HCT116 (cell line): ENCODE results near the gene CHRM3. TPM values are rescaled to one million over a fixed set of nuclear protein-coding genes. Genes with fewer than 3 reads are reported as not detected.

ENCODE experiments used
- ATAC-seq: fragments of 200-7000 bp; cut with Tn5 transposase; 2 replicates; pipeline ENCODE4 v1.9.1; 2020; ENCODE audit warnings: mild to moderate bottlenecking, moderate library complexity
- BruUV-seq: library from RNA; stranded (reverse); fragments of 400-500 nt; replicated peaks from 2 replicates; lab custom pipeline; 2021; lab: Mats Ljungman, UMichigan
- CTCF ChIA-PET: fragments of 300-600 bp; sonication (Branson Sonifier 250); formaldehyde crosslinking; loops from one replicate; lab custom pipeline; 2021; ENCODE audit warnings: antibody characterized with exemption; lab: Charles Lee
- POLR2A ChIA-PET: fragments of 300-600, 350-600 bp; sonication (Branson Sonifier 250); formaldehyde crosslinking; loops from one replicate; lab custom pipeline; 2021; ENCODE audit warnings: antibody characterized with exemption; lab: Charles Lee
- RAD21 ChIA-PET, 2 experiments: fragments of 300-600 bp; sonication (Branson Sonifier 250); formaldehyde crosslinking; loops; one replicate each; lab custom pipeline; 2023; ENCODE audit warnings: low total read pairs in 2 of 2; ENCODE audit not compliant: uncharacterized antibody in 2 of 2, unreplicated experiment in 2 of 2, low non-redundant PET in 1 of 2; lab: Charles Lee
- DNase-seq: peaks from one replicate; pipeline ENCODE4 v3.0.0-alpha.2; 2010; ENCODE audit warnings: low read depth, low spot score
- H2AFZ ChIP-seq: fragments of 200-600 bp; shearing (Covaris generic), sonication (generic); 2 replicates; pipeline ENCODE4 v1.6.1; 2017; ENCODE audit warnings: low read depth, mixed run types, mixed read lengths, antibody characterized with exemption, low read length; ENCODE audit not compliant: poor library complexity, severe bottlenecking
- H3K27ac ChIP-seq: 2 replicates; pipeline ENCODE4 v1.5.1; 2012; ENCODE audit warnings: low read depth, low read length
- H3K27me3 ChIP-seq: fragments of 200-600 bp; sonication (generic); 2 replicates; pipeline ENCODE4 v1.6.1; 2016; ENCODE audit warnings: mixed run types, low read length, mixed read lengths; ENCODE audit not compliant: insufficient read depth
- H3K36me3 ChIP-seq, 2 experiments: fragments of 200-500 bp in 1 of 2; fragments of 200-600 bp in 1 of 2; sonication (Bioruptor generic) in 1 of 2; sonication (generic) in 1 of 2; 2 replicates each; pipeline versions ENCODE4 v1.5.1 to v1.6.1; 2014 to 2016; ENCODE audit warnings: low read length in 2 of 2, inconsistent platforms in 1 of 2, mixed read lengths in 1 of 2, mixed run types in 1 of 2; ENCODE audit not compliant: insufficient read depth in 2 of 2, control insufficient read depth in 1 of 2
- H3K4me1 ChIP-seq, 2 experiments: fragments of 200-600 bp in 1 of 2; sonication (generic) in 1 of 2; 2 replicates each; pipeline versions ENCODE4 v1.5.1 to v1.6.1; 2012 to 2017; ENCODE audit warnings: low read length in 2 of 2, inconsistent platforms in 1 of 2, mild to moderate bottlenecking in 1 of 2, mixed read lengths in 1 of 2, mixed run types in 1 of 2, moderate library complexity in 1 of 2; ENCODE audit not compliant: insufficient read depth in 2 of 2, control insufficient read depth in 1 of 2
- H3K4me2 ChIP-seq: fragments of 200-600 bp; sonication (generic); 2 replicates; pipeline ENCODE4 v1.6.1; 2017; ENCODE audit warnings: mixed run types, low read length, mixed read lengths
- H3K4me3 ChIP-seq, 2 experiments: fragments of 200-600 bp in 1 of 2; sonication (generic) in 1 of 2; replicated peaks in 1 of 2; 2 replicates each; pipeline ENCODE4 v1.5.1; 2011 to 2016; ENCODE audit warnings: low read length in 2 of 2, control low read depth in 1 of 2, low read depth in 1 of 2, mild to moderate bottlenecking in 1 of 2, mixed read lengths in 1 of 2, mixed run types in 1 of 2
- H3K79me2 ChIP-seq: fragments of 200-600 bp; sonication (generic); 2 replicates; pipeline ENCODE4 v1.6.1; 2017; ENCODE audit warnings: mild to moderate bottlenecking, mixed run types, low read length, moderate library complexity, mixed read lengths; ENCODE audit not compliant: insufficient read depth
- H3K9ac ChIP-seq: fragments of 200-600 bp; sonication (generic); 2 replicates; pipeline ENCODE4 v1.6.1; 2016; ENCODE audit warnings: low read length, mixed read lengths
- H3K9me2 ChIP-seq: fragments of 200-600 bp; sonication (generic), shearing (Covaris generic); 2 replicates; pipeline ENCODE4 v1.6.1; 2017; ENCODE audit warnings: mixed run types, mild to moderate bottlenecking, moderate library complexity; ENCODE audit not compliant: insufficient read depth
- H3K9me3 ChIP-seq, 2 experiments: fragments of 200-500 bp in 1 of 2; fragments of 200-600 bp in 1 of 2; sonication (Bioruptor generic) in 1 of 2; sonication (generic) in 1 of 2; 2 replicates each; pipeline ENCODE4 v1.6.1; 2014 to 2017; ENCODE audit warnings: low read length in 2 of 2, mixed read lengths in 2 of 2, inconsistent platforms in 1 of 2, low read depth in 1 of 2, mild to moderate bottlenecking in 1 of 2, mixed run types in 1 of 2, moderate library complexity in 1 of 2; ENCODE audit not compliant: control insufficient read depth in 1 of 2, insufficient read depth in 1 of 2
- H4K20me1 ChIP-seq: fragments of 200-600 bp; sonication (generic), shearing (Covaris generic); 2 replicates; pipeline ENCODE4 v1.6.1; 2017; ENCODE audit warnings: mixed run types, mild to moderate bottlenecking, moderate library complexity; ENCODE audit not compliant: insufficient read depth
- ATF3 ChIP-seq: IDR thresholded peaks from 2 replicates; pipeline ENCODE4 v1.6.1; 2012
- CBX3 ChIP-seq: IDR thresholded peaks from 2 replicates; pipeline ENCODE4 v1.6.1; 2012; ENCODE audit warnings: low read depth
- CEBPB ChIP-seq: IDR thresholded peaks from 2 replicates; pipeline ENCODE4 v1.6.1; 2012; ENCODE audit warnings: low read depth
- ELF1 ChIP-seq: IDR thresholded peaks from 2 replicates; pipeline ENCODE4 v1.6.1; 2012; ENCODE audit warnings: low read depth, borderline replicate concordance
- EZH2 ChIP-seq: fragments of 200-600 bp; sonication (generic); IDR thresholded peaks from 2 replicates; pipeline ENCODE4 v1.6.1; 2017; ENCODE audit warnings: antibody characterized with exemption, mixed run types
- EZH2phosphoT487 ChIP-seq: fragments of 200-600 bp; IDR thresholded peaks from 2 replicates; pipeline ENCODE4 v1.6.1; 2018; ENCODE audit warnings: antibody characterized with exemption, borderline replicate concordance
- JUND ChIP-seq: IDR thresholded peaks from 2 replicates; pipeline ENCODE4 v1.6.1; 2012
- MAX ChIP-seq: IDR thresholded peaks from 2 replicates; pipeline ENCODE4 v1.6.1; 2012
- POLR2AphosphoS5 ChIP-seq: IDR thresholded peaks from 2 replicates; pipeline ENCODE4 v1.6.1; 2011; ENCODE audit warnings: mild to moderate bottlenecking, low read depth, low read length, moderate library complexity
- RAD21 ChIP-seq: IDR thresholded peaks from 2 replicates; pipeline ENCODE4 v1.6.1; 2012; ENCODE audit warnings: low read depth, mild to moderate bottlenecking
- SP1 ChIP-seq: IDR thresholded peaks from 2 replicates; pipeline ENCODE4 v1.6.1; 2012; ENCODE audit warnings: low read depth
- SRF ChIP-seq: IDR thresholded peaks from 2 replicates; pipeline ENCODE4 v1.6.1; 2012; ENCODE audit warnings: low read depth
- ZNF274 ChIP-seq: fragments of 200-500 bp; sonication (Bioruptor generic); IDR thresholded peaks from 2 replicates; pipeline ENCODE4 v1.6.1; 2014; ENCODE audit warnings: mild to moderate bottlenecking, low read depth, low read length, inconsistent platforms
- intact Hi-C: fragments of 100-400 bp; cut with micrococcal nuclease; formaldehyde crosslinking; loops from 2 replicates; pipeline ENCODE4 v1.10.0; 2022
- total RNA-seq: library from RNA; stranded (reverse); gene quantifications from one replicate; pipeline ENCODE4 v1.2.1, GENCODE V29; 2021; ENCODE audit not compliant: unreplicated experiment
- TF ChIP-seq, protein P1 (sequence below): IDR thresholded peaks from 2 replicates; pipeline ENCODE4 v1.6.1; 2011; ENCODE audit warnings: mild to moderate bottlenecking, low read length, moderate library complexity; ENCODE audit not compliant: insufficient replicate concordance; ENCODE audit errors: extremely low read depth
- TF ChIP-seq, protein P2 (sequence below), 3 experiments: fragments of 200-600 bp in 1 of 3; sonication (generic) in 1 of 3; IDR thresholded peaks in 2 of 3; conservative IDR thresholded peaks in 1 of 3; 2 replicates each; pipeline ENCODE4 v1.5.1; 2012 to 2017; ENCODE audit warnings: low read depth in 2 of 3, low read length in 2 of 3, antibody characterized with exemption in 1 of 3, borderline replicate concordance in 1 of 3, control low read depth in 1 of 3, mild to moderate bottlenecking in 1 of 3, mixed read lengths in 1 of 3, mixed run types in 1 of 3, moderate library complexity in 1 of 3; ENCODE audit not compliant: insufficient read depth in 1 of 3

Gene CHRM3
- total RNA-seq, 1 experiment from 2014 or later: 0.15 TPM

- no TSS peak for BruUV-seq
- DNase-seq (no peak), ATAC-seq (no peak)
- Histone ChIP-seq H3K9me3 (peaks cover 4 to 25% of the 10 kb centered on the region in 2 experiments; a peak in 2 of 4 replicates), H2AFZ (no peak overlapping the region), H3K4me3 (no peak overlapping the region), H3K36me3 (no peaks in the 10 kb centered on the region), H3K4me1 (no peaks in the 10 kb centered on the region), H3K4me2 (no peak overlapping the region), H3K27ac (no peak overlapping the region), H3K9me2 (no peaks in the 10 kb centered on the region), H3K9ac (no peak overlapping the region), H4K20me1 (no peaks in the 10 kb centered on the region), H3K27me3 (no peaks in the 10 kb centered on the region), H3K79me2 (no peaks in the 10 kb centered on the region)
- RAD21 ChIA-PET: no interaction called here
- no peak for TF ChIP-seq SP1
- no peak for TF ChIP-seq POLR2AphosphoS5
- POLR2A ChIA-PET: no interaction called here
- intact Hi-C loops: no loop called here
- CTCF ChIA-PET: no interaction called here
Measured at GRCh38 chr1:239392271-239392670, 5.9 kb downstream of the CHRM3 start.

DNA sequence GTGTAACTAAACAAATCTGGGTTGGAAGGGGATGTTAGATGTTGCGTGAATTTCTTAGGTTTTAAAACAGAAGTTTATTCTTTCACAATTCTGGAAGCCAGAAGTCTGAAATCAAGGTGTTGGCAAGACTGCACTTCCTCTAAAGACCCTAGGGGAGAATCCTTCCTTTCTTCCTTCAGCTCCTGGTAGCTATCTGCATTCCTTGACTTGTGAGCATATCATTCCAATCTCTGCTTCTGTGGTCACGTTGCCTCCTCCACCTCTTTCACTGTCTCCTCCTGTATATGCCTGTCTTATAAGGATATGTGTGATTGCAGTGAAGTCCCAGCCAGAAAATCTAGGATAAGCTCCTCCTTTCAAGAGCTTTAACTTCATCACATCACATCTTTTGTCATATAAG is 7.7 kb downstream of the CHRM3 start:
- POLR2A ChIA-PET: no interaction called here
- TF ChIP-seq ELF1 (no peak), SRF (no peak), EZH2phosphoT487 (no peak), EZH2 (no peak), ZNF274 (no peak), CBX3 (no peak), JUND (no peak), RAD21 (no peak), ATF3 (no peak), POLR2AphosphoS5 (no peak), MAX (no peak), CEBPB (no peak), SP1 (no peak)
- TF ChIP-seq, protein P1, sequence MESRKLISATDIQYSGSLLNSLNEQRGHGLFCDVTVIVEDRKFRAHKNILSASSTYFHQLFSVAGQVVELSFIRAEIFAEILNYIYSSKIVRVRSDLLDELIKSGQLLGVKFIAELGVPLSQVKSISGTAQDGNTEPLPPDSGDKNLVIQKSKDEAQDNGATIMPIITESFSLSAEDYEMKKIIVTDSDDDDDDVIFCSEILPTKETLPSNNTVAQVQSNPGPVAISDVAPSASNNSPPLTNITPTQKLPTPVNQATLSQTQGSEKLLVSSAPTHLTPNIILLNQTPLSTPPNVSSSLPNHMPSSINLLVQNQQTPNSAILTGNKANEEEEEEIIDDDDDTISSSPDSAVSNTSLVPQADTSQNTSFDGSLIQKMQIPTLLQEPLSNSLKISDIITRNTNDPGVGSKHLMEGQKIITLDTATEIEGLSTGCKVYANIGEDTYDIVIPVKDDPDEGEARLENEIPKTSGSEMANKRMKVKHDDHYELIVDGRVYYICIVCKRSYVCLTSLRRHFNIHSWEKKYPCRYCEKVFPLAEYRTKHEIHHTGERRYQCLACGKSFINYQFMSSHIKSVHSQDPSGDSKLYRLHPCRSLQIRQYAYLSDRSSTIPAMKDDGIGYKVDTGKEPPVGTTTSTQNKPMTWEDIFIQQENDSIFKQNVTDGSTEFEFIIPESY: no peak
- TF ChIP-seq, protein P2, sequence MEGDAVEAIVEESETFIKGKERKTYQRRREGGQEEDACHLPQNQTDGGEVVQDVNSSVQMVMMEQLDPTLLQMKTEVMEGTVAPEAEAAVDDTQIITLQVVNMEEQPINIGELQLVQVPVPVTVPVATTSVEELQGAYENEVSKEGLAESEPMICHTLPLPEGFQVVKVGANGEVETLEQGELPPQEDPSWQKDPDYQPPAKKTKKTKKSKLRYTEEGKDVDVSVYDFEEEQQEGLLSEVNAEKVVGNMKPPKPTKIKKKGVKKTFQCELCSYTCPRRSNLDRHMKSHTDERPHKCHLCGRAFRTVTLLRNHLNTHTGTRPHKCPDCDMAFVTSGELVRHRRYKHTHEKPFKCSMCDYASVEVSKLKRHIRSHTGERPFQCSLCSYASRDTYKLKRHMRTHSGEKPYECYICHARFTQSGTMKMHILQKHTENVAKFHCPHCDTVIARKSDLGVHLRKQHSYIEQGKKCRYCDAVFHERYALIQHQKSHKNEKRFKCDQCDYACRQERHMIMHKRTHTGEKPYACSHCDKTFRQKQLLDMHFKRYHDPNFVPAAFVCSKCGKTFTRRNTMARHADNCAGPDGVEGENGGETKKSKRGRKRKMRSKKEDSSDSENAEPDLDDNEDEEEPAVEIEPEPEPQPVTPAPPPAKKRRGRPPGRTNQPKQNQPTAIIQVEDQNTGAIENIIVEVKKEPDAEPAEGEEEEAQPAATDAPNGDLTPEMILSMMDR (IDR thresholded peaks at IDR 0.05 in 2 of 3, conservative IDR thresholded peaks at IDR 0.05 in 1 of 3; ENCODE audit: borderline replicate concordance in 1 of 3, insufficient read depth in 1 of 3, low read depth in 2 of 3, low read length in 2 of 3): no peak

More for the DNA sequence above, 7.7 kb downstream of the CHRM3 start:
- Histone ChIP-seq H2AFZ (no peak overlapping the region), H3K9ac (no peak overlapping the region), H3K4me1 (no peaks in the 10 kb centered on the region), H3K4me2 (no peak overlapping the region), H3K4me3 (no peak overlapping the region), H3K36me3 (no peaks in the 10 kb centered on the region), H3K27ac (no peak overlapping the region), H3K27me3 (no peaks in the 10 kb centered on the region), H3K9me2 (no peaks in the 10 kb centered on the region), H3K9me3 (peaks cover 4 to 25% of the 10 kb centered on the region in 2 experiments; a peak in 2 of 4 replicates), H3K79me2 (no peaks in the 10 kb centered on the region), H4K20me1 (no peaks in the 10 kb centered on the region)
- ChIA-PET RAD21 (no interaction called here), CTCF (no interaction called here)
- intact Hi-C loops: no loop called here
- DNase-seq (no peak), ATAC-seq (no peak)
- no TSS peak for BruUV-seq
